K562 (cell line): ENCODE data around the gene TRIOBP.

Experiments used
- CHD2 ChIP-seq: IDR thresholded peaks from 2 replicates; pipeline ENCODE4 v1.6.1; 2011; ENCODE audit warnings: low read depth, low read length
- CTCF ChIP-seq, 3 experiments: IDR thresholded peaks in 2 of 3; conservative IDR thresholded peaks in 1 of 3; 2 replicates each; pipeline ENCODE4 v1.5.1; 2011 to 2012; ENCODE audit warnings: low read length in 3 of 3, mild to moderate bottlenecking in 3 of 3, control low read depth in 2 of 3, improper control_type of control experiment in 1 of 3, inconsistent platforms in 1 of 3, low read depth in 1 of 3, mixed read lengths in 1 of 3, moderate library complexity in 1 of 3; ENCODE audit not compliant: insufficient read depth in 2 of 3
- EP300 ChIP-seq: IDR thresholded peaks from 2 replicates; pipeline ENCODE4 v1.6.1; 2012; ENCODE audit warnings: low read length, improper control_type of control experiment
- ESRRA ChIP-seq: fragments of 450-650 bp; IDR thresholded peaks from 2 replicates; pipeline ENCODE4 v1.6.1; 2014; ENCODE audit warnings: low read depth, mild to moderate bottlenecking, moderate library complexity, borderline replicate concordance
- KLF1 ChIP-seq: fragments of 450-650 bp; IDR thresholded peaks from 2 replicates; pipeline ENCODE4 v1.6.1; 2016; ENCODE audit warnings: missing genetic modification characterization, missing compliant biosample characterization
- RCOR1 ChIP-seq, 2 experiments: IDR thresholded peaks; 2 replicates each; pipeline ENCODE4 v1.6.1; 2012; ENCODE audit warnings: low read depth in 2 of 2, low read length in 2 of 2, borderline replicate concordance in 1 of 2, improper control_type of control experiment in 1 of 2
- ZNF239 ChIP-seq: fragments of 250-450 bp; sonication (Bioruptor Pico); IDR thresholded peaks from 2 replicates; pipeline ENCODE4 v1.4.0; 2020; ENCODE audit warnings: mild to moderate bottlenecking
- ZNF274 ChIP-seq: IDR thresholded peaks from 2 replicates; pipeline ENCODE4 v1.6.1; 2011; ENCODE audit warnings: low read depth, mild to moderate bottlenecking, low read length, moderate library complexity, borderline replicate concordance

DNA sequence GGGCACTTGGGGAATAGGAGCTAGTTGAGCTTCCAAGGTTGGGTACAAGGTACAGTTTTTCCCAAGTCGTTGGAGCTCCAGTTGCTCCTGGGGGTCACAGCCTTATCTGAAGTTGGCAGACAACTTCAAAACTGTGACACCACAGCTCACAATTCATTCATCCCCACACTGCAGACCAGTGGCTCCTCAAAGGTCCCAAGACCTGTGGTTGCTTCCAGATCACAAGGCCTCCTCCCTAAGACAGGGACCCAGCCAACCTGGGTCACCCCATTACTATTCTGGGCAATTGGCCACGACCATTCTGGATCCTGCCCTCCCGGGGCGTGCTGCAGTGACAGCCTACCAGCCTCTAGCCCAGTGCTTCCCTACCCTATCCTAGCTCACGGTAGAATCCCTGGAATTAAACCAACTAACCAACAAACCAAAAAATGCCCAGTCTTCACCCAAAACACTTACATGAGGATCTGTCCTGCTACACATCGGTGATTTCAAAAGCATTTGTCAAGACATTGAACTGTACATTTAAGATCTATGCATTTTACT lies 39.2 kb upstream of the TRIOBP start:
- TF ChIP-seq EP300 (no peak), ZNF274 (no peak), CTCF (IDR thresholded peaks at IDR 0.05 in 2 of 3, conservative IDR thresholded peaks at IDR 0.05 in 1 of 3; ENCODE audit: insufficient read depth in 2 of 3, low read depth in 1 of 3, low read length in 3 of 3) (no peak), RCOR1 (IDR thresholded peaks at IDR 0.05; ENCODE audit: borderline replicate concordance in 1 of 2, low read depth in 2 of 2, low read length in 2 of 2) (no peak), ESRRA (no peak), CHD2 (no peak), ZNF239 (no peak), KLF1 (no peak)
